DMS 273 (cell line): ENCODE measurements around the gene ZNF236.

Experiments
- DNase-seq: peaks from one replicate; lab custom pipeline; 2025; ENCODE audit not compliant: unreplicated experiment; lab: John Stamatoyannopoulos, UW

Gene ZNF236

GRCh38 chr18:76859474-76860339, 37.4 kb downstream of the ZNF236 start:
- DNase-seq: no peak

DNA sequence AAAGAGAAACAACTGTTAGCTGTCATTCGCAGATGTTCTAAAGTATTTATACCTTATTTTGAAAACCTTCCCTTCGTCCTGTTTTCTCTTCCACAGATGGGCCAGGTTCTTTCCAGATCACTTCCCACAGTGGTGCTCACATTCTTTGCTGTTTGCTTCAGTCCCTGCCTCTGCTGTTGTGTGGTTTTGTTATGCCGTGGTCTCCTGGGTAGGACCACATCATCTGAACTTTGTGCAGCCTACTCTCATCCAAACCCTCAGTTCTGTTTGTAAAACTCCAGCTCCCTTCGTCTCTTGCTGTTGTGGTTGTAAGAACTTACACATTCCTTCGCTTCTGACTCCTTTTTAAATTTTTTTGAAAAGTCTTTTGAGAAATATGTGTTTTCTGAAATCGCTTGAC, 38.1 kb downstream of the ZNF236 start:
- DNase-seq: no peak

GRCh38 chr18:76866666-76867065, 44.3 kb downstream of the ZNF236 start:
- DNase-seq: no peak

GRCh38 chr18:76873311-76873710, 51.0 kb downstream of the ZNF236 start:
- no peak for DNase-seq

DNA sequence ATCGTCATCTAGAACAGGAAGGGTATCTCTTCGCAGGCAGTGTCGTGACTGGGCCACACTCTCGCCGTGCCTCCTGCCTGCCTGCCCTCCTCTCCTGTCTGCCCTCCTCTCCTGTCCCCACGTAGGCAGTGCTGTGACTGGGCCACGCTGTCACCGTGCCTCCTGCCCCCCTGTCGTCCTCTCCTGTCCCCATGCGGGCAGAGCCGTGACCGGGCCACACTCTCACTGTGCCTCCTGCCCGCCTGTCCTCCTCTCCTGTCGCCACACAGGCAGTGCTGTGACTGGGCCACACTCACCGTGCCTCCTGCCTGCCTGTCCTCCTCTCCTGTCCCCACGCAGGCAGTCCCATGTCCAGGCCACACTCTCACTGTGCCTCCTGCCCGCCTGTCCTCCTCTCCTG, 51.4 kb downstream of the ZNF236 start:
- DNase-seq: no peak

GRCh38 chr18:76874642-76875389, 52.5 kb downstream of the ZNF236 start:
- DNase-seq: no peak

- DNase-seq: peak; percentile 71
Measured at GRCh38 chr18:76875390-76876325, 53.3 kb downstream of the ZNF236 start.

DNA sequence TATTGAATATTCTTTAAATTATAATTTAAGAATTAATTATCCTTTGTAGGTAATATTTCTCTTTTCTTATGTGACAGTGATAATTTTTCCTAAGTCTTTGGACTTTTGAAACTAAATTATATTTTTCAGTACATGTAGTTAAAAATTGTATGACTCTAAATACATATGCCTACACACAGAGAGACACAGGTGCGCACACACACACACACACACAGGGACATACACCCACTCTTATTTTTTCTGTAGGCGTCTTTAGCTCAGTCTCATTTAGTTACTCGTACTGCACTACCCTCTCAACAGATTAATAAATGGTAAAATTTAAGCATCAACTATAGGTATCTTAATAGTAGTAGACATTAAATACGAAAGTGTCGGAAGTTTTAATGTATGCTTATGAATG, 56.1 kb downstream of the ZNF236 start:
- no peak for DNase-seq

GRCh38 chr18:76880026-76880425, 57.7 kb downstream of the ZNF236 start:
- DNase-seq: no peak

GRCh38 chr18:76881744-76882143, 59.4 kb downstream of the ZNF236 start:
- no peak for DNase-seq

DNA sequence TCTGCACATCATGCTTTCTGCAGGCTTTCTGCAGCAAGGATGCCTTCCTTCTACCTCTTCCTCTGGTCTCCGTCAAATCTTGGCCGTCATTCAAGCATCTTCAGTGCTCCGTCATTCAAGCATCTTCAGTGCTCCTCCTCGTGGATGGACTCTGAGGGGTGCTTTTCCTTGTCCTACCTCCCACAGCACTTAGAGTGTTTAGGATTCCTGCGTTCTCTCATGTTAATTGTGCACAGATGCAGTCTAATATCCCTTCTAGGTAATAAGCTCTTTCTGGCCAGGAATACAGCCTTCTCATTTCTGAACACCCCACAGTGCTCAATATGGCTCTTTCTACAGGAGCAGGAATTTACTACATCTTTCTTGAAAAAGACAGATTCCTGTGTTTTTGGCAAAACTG, 59.8 kb downstream of the ZNF236 start:
- DNase-seq: no peak

- no peak for DNase-seq
Measured at GRCh38 chr18:76885001-76885400, 62.6 kb downstream of the ZNF236 start.

DNA sequence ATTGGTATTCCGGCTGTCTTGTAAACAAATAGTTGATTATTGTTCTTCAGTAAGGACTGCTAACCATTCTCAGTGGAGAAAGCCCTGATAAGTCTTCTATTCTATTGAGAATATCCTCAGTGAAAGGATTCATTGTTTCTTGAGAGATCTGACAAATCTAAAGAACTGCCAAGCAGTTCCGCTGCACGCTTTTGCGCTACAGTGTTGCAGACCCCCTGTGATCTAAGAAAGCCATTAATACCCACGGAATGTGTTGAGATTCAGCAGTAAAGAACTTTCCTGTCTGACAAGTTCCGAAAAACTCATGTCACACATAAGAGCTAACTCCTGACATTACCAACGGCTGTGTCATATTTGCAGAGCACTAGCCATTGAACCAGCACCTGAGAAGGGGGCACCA, 63.8 kb downstream of the ZNF236 start:
- DNase-seq: no peak

DNA sequence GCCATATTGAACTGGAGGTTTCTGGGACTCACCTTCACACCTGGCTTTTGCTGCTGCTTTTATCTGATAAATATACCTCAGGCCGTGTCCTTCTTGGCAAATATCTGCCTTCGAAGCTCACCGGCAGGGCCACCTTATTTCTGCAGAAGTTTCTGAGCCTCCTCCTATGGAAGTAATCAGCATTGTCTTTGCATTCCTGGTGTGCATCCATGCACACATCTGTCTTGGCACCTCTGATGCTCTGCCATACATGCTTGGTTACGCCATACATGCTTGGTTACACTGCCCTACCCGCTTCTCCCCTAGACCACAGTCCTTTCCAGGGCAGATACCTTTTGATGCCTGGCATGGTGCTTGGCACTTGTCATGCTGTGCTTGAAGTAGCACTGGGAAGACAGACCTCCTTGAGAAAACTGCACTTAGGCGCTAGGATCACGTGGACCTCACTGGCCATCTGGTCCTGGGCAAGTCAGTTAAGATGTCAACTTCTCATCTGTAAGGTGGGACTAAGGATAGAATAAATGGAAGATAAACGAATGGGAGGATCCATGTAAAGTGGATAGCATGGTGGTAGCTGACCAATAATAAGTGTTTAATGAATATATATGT, 66.8 kb downstream of the ZNF236 start:
- DNase-seq: no peak

GRCh38 chr18:76892832-76893231, 70.5 kb downstream of the ZNF236 start:
- no peak for DNase-seq

- DNase-seq: no peak
Measured at GRCh38 chr18:76894566-76895346, 72.4 kb downstream of the ZNF236 start.

DNA sequence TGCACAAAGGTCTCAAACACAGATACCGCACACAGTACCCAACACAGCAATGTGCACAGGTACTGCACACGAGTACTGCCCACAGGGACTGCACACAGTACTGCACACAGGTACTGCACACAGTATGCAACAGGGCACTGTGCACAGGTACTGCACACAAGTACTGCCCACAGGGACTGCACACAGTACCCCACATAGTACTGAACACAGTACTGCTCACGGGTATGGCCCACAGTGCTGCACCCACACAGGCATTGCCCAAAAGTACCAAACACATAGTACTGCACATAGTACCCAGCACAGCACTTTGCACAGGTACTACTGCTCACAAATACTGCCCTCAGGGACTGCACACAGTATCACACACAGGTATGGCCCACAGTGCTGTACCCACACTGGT, 73.1 kb downstream of the ZNF236 start:
- no peak for DNase-seq

DNA sequence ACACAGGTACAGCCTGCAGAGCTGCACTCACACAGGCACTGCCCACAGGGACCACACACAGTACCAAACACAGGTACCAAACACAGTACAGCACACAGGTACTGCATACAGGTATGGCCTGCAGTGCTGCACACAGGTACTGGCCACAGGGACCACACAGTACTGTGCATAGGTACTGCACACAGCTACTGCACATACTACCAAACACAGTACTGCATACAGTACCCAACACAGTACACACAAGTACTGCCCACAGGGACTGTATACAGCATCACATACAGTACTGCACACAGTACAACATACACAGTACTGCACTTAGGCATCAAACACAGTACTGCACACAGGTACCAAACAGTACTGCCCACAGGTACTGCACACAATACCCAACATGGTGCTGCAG, 74.3 kb downstream of the ZNF236 start:
- DNase-seq: no peak

GRCh38 chr18:76897257-76897656, 74.9 kb downstream of the ZNF236 start:
- no peak for DNase-seq

- DNase-seq: no peak
Measured at GRCh38 chr18:76903386-76903785, 81.0 kb downstream of the ZNF236 start.
